RWPE2 (cell line): ENCODE results near the gene GORASP1.
A peak's percentile ranks its signal among the peaks of the same experiment; 100 is the strongest.

Experiments used
- ATAC-seq: fragments of 200-7000 bp; cut with Tn5 transposase; 3 replicates; pipeline ENCODE4 v1.9.1; 2021; ENCODE audit warnings: low read depth
- DNase-seq: peaks from one replicate; pipeline ENCODE4 v3.0.0-alpha.2; 2020; ENCODE audit warnings: low spot score
- H3K27ac ChIP-seq: fragments of 450-650 bp; 2 replicates; pipeline ENCODE4 v1.5.1; 2017; ENCODE audit warnings: mild to moderate bottlenecking; ENCODE audit not compliant: poor library complexity, severe bottlenecking
- H3K27me3 ChIP-seq: fragments of 250-450 bp; sonication (Bioruptor Pico); 2 replicates; pipeline ENCODE4 v1.5.1; 2021; ENCODE audit warnings: mild to moderate bottlenecking, moderate library complexity; ENCODE audit not compliant: insufficient read depth, poor library complexity, severe bottlenecking
- H3K36me3 ChIP-seq: fragments of 250-450 bp; sonication (Bioruptor Pico); 2 replicates; pipeline ENCODE4 v1.5.1; 2020; ENCODE audit warnings: low read depth, mild to moderate bottlenecking, moderate library complexity
- H3K4me1 ChIP-seq: fragments of 250-450 bp; sonication (Bioruptor Pico); 2 replicates; pipeline ENCODE4 v1.5.1; 2021; ENCODE audit warnings: mild to moderate bottlenecking, moderate library complexity; ENCODE audit not compliant: insufficient read depth, poor library complexity, severe bottlenecking
- H3K4me3 ChIP-seq: fragments of 250-450 bp; sonication (Bioruptor Pico); 2 replicates; pipeline ENCODE4 v1.5.1; 2021; ENCODE audit warnings: mild to moderate bottlenecking, moderate library complexity; ENCODE audit not compliant: severe bottlenecking
- H3K9me3 ChIP-seq: fragments of 250-450 bp; sonication (Bioruptor Pico); 2 replicates; pipeline ENCODE4 v1.5.1; 2021; ENCODE audit warnings: mild to moderate bottlenecking, moderate library complexity; ENCODE audit not compliant: severe bottlenecking
- TF ChIP-seq, protein P1 (sequence below): fragments of 450-650 bp; IDR thresholded peaks from one replicate; pipeline ENCODE4 v1.5.1; 2017; ENCODE audit warnings: mild to moderate bottlenecking, moderate library complexity; ENCODE audit not compliant: poor library complexity, severe bottlenecking

GORASP1 gene

DNA sequence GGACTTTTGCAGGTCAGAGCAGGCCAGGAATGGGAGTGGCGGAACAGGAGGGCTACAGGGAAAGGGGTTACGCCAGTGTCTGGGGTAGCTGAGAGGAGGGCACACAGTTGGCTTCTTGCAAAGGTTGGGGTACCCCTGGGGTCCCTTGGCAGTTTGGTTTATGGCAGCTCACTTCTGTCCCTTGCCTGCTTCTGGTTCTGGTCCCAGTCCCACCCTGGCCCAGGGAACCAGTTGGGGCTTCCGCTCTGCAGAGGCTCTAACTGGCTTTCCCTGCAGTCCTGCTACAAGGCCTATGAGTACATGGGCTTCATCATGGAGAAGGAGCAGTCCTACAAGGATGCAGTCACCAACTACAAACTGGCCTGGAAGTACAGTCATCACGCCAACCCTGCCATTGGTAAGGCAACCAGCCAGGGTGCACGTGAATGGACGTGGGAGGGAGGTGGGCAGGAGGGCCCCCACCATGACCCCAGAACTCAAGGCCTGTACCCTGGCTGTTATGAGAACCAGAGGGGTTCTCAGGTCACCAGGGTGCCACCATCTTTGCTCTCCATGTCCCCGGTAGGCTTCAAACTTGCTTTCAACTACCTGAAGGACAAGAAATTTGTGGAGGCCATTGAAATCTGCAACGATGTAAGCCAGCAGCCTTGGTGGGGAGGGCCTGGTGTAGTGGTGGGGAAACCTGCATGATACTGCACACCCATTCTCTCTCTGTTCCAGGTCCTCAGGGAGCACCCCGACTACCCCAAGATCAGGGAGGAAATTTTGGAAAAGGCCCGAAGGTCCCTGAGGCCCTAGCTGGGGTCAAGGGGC is 30.8 kb upstream of the GORASP1 start:
- TF ChIP-seq, protein P1, sequence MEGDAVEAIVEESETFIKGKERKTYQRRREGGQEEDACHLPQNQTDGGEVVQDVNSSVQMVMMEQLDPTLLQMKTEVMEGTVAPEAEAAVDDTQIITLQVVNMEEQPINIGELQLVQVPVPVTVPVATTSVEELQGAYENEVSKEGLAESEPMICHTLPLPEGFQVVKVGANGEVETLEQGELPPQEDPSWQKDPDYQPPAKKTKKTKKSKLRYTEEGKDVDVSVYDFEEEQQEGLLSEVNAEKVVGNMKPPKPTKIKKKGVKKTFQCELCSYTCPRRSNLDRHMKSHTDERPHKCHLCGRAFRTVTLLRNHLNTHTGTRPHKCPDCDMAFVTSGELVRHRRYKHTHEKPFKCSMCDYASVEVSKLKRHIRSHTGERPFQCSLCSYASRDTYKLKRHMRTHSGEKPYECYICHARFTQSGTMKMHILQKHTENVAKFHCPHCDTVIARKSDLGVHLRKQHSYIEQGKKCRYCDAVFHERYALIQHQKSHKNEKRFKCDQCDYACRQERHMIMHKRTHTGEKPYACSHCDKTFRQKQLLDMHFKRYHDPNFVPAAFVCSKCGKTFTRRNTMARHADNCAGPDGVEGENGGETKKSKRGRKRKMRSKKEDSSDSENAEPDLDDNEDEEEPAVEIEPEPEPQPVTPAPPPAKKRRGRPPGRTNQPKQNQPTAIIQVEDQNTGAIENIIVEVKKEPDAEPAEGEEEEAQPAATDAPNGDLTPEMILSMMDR: no peak
- DNase-seq: no peak
- H3K36me3 ChIP-seq: peaks cover 15% of the 10 kb centered on the region
- no peak overlapping the region for H3K4me3 ChIP-seq
- no peak overlapping the region for H3K27ac ChIP-seq
- ATAC-seq: no peak
- H3K9me3 ChIP-seq: no peaks in the 10 kb centered on the region
- H3K27me3 ChIP-seq: no peaks in the 10 kb centered on the region
- H3K4me1 ChIP-seq: peaks cover 28% of the 10 kb centered on the region

DNA sequence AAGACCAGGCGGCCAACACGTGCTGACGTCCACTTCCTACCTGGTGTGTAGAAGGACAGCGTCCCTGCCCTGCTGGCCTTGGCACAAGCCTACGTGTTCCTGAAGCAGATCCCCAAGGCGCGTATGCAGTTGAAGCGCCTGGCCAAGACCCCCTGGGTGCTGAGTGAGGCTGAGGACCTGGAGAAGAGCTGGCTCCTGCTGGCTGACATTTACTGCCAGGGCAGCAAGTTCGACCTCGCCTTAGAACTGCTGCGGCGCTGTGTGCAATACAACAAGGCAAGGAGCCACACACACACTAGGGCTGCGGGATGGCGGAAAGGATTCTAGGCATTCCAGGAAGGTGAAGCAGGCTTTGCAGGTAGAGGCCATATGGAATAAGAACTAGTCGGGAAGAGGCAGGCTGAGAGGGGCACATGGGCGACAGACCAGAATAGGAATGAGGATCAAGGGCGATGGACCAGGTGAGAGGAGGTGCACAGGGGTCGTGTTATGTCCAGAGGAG is 30.1 kb upstream of the GORASP1 start:
- Histone ChIP-seq H3K27me3 (no peaks in the 10 kb centered on the region), H3K4me1 (peaks cover 25% of the 10 kb centered on the region), H3K36me3 (peaks cover 8% of the 10 kb centered on the region), H3K4me3 (no peak overlapping the region), H3K27ac (no peak overlapping the region), H3K9me3 (no peaks in the 10 kb centered on the region)
- no peak for ATAC-seq
- TF ChIP-seq, protein P1: no peak
- DNase-seq: no peak

DNA sequence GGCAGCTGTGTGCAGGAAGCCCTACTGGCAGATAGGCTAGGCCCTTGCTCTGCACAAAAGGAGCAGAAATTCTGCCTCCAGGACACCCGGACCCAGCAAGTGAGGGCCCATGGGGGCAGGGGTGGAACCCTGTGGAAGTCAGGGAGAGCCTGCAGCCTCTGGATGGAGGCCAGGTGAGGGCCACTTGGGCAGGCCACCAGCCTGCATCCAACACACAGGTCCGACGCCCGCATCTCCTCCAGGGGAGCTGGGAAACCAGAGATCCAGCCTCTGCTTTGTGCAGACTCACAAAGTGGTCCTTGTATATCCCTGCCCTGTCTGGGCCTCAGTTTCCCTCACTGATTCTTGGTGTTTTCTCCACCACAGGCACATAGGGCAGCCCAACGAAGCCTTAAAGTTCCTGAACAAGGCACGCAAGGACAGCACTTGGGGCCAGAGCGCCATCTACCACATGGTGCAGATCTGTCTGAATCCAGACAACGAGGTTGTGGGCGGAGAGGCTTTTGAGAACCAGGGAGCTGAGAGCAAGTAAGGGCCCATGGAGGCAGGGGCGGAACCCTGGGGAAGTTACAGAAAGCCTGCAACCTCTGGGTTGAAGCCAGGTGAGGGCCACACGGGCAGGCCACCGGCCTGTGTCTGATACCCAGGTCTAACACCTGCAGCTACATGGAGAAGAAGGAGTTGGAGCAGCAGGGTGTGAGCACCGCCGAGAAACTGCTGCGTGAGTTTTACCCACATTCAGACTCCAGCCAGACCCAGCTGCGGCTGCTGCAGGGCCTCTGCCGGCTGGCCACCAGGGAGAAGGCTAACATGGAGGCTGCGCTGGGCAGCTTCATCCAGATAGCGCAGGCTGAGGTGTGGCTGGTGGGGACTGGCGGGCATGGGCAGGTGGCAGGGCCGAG is 29.4 kb upstream of the GORASP1 start:
- Histone ChIP-seq H3K27me3 (no peaks in the 10 kb centered on the region), H3K27ac (no peak overlapping the region), H3K9me3 (no peaks in the 10 kb centered on the region), H3K36me3 (peaks cover under 1% of the 10 kb centered on the region; the same call in 1 of the 2 replicates), H3K4me1 (peaks cover 18% of the 10 kb centered on the region), H3K4me3 (no peak overlapping the region)
- DNase-seq: peak; percentile 49
- TF ChIP-seq, protein P1: no peak
- ATAC-seq: no peak

DNA sequence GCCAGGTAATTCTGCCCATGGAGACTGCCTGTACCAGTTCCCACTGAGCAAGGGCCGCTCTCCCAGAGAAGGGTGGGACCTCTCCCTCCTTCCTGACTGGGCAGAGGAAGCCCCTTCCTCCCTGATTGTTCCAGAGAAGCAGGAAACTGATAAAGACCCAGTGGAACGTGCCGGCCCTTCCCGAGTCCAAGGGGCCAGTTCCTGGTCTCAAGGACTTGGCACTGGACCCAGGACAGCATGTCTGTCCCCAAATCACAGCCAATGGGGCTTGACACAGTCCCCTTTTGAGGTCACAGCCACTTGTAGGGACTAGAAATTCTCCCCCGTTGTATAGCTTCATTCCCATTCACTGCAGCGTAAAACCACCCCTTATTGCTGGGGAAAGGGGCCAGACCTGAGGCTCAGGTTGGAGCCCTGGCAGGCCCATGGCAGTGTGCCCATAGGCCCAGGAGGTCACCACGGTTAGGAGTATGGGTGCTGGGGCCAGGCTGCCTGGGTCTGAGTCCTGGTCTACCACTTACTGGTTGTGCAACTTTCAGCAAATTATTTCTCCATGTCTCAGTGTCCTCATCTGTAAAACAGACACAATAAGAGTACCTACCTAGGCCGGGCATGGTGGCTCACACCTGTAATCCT is 27.9 kb upstream of the GORASP1 start:
- no peak overlapping the region for H3K4me3 ChIP-seq
- no peaks in the 10 kb centered on the region for H3K27me3 ChIP-seq
- H3K4me1 ChIP-seq: peaks cover 3% of the 10 kb centered on the region
- DNase-seq (no peak), ATAC-seq (no peak)
- no peaks in the 10 kb centered on the region; the same call in 1 of the 2 replicates for H3K36me3 ChIP-seq
- no peaks in the 10 kb centered on the region for H3K9me3 ChIP-seq
- TF ChIP-seq, protein P1: no peak
- H3K27ac ChIP-seq: no peak overlapping the region
